GM21390 (cell line): ENCODE results near the gene CAMKMT.

Source experiments
- ATAC-seq: cut with Tn5 transposase; IDR thresholded peaks from one replicate; pipeline ENCODE4 v1.9.1; 2021; ENCODE audit not compliant: unreplicated experiment

The CAMKMT gene

DNA sequence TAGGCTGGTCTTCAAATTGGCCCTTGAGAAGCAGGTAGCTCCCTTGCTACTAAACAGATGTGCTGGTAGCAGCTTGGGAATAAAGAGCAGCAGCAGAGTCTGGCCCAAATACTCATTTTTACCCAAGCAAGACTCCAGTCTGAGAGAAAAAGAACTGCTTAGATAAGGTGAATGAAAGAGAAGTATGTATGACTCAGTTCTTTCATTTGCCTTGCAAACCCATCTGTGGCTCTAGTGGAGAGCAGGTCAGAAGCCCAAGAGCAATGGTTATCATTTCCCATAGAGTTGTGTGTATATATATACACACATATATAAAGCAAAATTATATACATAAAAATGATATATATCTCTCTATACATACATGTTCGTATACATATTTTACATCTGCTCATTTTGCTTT lies 80.3 kb downstream of the CAMKMT start:
- ATAC-seq, result no peak

DNA sequence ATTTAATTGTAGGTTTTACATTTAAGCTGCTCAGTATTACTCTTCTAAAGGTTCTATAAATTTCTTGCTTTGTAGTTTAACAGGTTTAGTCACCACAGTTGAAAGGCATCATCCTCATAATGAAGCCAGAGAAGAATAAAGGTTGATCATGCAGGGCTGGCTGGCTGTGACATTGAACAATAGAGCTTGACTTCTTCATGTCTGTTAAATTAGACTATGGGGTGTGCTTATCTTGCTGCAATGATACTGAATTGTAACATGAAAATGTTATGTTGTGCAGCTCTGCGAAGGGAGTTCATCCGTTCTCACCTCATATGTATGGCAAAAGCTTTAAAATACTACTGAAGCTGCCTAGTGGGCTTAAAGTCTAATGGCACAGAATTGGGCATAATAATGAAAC lies 81.8 kb downstream of the CAMKMT start:
- ATAC-seq, result no peak

DNA sequence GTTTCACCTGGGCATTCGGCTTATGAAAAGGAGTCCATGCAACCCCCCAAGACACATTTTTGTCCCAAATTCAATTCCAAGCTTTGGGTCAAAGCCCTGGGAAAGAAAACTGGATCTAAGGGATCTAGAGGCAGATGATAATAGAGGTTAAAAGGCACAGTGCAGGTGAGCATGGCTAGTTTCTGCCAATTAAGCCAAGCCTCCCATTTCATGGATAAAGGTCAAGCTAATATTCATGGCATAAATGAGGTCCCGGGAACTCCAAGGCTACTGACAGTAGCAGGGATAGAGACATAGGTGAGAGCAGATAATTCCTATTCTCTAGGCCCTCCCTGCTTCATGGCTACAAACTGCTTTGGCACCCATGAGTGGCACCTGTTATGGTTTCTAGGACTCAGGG lies 83.1 kb downstream of the CAMKMT start:
- no peak for ATAC-seq

DNA sequence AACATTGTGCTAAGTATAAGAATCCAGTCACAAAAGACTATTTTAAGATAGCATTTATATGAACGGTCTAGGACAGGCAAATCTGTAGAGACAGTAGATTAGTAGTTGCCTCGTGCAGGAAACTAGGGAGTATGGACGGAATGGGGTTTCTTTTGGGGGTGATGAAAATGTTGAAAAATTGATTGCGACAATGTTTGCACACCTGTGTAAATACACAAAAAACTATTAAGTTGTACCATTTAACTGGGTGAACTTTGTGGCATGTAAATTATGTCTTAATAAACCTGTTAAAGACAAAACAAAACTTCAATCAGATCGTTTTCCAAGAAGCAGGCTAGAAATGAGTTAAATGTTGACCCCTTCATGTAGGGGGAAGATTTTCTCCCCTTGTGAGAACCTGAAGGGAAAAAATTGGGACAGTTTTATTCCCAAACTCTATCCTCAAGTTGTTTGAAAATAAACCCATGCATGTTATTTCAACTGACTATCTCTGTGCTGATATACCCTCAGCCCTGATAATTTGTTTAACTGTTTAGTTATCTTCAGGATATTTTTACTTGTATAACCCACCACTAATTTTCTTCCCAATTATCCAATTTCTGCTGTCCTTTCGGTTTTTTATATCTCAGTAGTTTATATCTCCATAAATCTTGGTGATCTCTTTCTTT lies 87.2 kb downstream of the CAMKMT start:
- no peak for ATAC-seq

DNA sequence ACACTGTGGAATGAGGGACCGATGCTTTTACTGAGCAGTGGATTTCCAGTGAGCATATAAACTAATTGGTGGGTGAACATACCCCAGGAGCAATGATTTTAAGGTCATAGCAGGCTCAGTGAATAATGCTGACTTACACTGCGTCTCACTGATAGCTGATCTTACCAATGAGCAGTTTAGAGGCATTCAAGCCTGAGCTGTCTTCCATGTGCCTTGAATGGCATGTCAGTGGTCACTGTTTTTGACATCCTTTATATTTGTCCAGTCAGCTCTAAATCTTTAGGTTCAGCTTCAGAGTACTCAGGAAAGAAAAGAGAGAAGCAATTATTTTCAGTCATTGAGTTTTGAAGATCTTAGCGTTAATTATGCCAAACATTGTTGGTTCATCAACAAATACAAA lies 88.3 kb downstream of the CAMKMT start:
- ATAC-seq, result no peak

DNA sequence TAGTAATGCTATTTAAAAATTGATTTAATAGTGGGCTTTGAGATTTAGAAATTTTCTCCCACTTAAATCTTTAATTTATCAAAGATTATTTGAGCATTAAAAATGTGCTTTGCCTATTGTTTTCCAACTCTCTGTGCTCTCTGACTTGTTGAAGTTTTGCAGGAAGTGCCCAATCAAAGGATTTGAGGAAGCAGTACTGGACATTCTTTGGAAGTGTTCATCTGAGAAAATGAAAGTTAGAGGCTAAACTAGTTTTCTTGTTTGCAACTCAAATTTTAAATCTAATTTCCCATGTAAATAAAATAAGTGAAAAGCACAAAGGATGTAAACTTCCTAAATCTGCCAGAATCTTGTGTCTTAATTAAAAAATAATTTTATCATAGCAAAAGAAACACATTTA lies 89.1 kb downstream of the CAMKMT start:
- no peak for ATAC-seq

DNA sequence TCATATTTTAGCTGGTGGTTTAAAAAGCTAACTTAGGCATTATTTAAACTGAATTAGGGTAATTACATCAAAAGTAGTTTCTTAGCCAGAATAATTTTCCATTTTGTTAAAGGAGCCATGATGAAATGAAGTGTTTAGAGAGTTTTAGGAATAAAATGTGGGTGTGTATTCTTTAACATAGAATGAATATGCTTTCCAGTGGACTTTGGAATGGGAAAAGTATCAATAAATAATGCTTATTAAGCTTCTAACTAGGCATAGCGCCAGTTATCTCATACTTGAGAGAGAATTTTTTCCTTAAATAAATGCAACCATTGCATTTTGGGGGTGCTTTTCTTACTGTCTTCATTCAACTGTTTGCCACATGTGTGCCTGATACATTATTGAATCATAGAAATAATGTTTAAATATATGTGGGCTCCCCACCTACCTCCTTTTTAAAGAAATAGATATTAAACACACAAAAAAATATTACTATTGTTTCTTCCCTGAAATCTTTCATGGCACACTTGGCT lies 90.4 kb downstream of the CAMKMT start:
- ATAC-seq, result no peak

DNA sequence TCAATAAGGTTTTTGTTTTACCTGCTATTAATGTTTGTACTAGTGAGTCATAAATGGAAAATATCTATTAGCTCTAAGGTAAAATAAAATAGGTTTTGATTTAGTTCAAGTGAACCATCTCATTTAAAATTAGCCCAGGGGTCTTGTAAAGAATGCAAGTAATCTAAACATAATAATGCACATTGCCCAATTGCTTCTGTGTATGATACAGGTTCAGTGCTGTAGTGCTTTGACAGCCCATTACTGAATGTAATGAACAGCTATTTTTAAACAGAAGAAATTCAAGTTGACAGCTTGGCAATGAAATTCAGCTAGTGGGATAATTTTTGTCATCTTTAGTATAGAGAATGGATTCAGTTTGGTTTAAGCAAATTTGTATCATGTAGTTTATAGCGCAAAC lies 91.5 kb downstream of the CAMKMT start:
- no peak for ATAC-seq

DNA sequence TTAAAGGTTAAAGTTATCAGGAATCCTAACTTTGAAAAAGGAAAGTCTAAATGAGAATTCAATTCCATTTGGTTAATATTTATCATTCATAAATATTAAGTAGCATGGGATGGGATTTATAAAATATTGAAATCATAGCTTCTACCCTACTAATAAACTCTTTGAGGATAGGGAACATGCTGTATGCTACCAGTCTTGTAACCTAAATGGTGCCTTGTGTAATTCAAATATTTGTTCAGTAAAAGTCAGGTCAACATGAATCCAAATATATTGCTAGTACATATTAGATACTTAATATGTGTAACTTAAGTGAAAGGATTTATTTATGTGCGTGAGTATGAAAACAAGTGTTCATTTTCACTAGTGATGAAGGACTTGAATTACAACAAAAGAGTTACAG lies 94.1 kb downstream of the CAMKMT start:
- ATAC-seq, result no peak

DNA sequence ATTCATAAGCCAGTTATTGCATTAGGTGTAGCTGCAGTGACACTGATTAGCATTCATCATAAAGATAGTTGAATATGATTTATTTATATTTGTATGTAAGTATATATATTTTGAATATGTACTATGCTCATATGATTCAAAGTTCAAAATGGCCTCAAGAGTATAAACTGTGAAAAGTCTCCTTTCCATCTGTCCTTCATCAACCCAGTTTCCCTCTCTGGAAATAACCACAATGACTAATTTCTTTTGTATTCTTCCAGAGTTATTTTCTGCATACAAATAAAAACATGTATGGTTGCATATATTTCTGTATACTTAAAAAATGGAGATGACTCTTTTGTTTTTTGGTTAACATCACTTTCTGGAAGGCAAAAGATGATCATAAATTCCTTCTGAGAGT lies 95.2 kb downstream of the CAMKMT start:
- ATAC-seq, result no peak

DNA sequence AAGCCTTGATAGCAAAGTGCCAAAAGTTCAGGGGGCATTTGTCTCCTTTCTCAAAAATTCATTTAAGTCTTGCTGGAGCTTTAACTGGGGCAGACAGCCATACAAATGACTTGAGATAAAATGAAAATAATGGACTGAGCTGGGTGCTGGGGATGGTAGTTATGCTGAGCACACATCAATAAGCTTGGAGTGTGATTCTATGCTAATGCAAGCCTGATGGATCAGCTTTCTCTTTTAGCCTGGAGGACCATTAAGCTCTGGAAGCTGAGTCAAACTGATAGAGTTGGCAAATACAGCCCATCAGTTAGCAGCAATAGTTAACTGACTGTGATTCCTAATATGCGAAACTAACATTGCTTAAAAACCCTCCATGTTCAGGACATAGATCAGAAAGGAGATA lies 98.0 kb downstream of the CAMKMT start:
- no peak for ATAC-seq

DNA sequence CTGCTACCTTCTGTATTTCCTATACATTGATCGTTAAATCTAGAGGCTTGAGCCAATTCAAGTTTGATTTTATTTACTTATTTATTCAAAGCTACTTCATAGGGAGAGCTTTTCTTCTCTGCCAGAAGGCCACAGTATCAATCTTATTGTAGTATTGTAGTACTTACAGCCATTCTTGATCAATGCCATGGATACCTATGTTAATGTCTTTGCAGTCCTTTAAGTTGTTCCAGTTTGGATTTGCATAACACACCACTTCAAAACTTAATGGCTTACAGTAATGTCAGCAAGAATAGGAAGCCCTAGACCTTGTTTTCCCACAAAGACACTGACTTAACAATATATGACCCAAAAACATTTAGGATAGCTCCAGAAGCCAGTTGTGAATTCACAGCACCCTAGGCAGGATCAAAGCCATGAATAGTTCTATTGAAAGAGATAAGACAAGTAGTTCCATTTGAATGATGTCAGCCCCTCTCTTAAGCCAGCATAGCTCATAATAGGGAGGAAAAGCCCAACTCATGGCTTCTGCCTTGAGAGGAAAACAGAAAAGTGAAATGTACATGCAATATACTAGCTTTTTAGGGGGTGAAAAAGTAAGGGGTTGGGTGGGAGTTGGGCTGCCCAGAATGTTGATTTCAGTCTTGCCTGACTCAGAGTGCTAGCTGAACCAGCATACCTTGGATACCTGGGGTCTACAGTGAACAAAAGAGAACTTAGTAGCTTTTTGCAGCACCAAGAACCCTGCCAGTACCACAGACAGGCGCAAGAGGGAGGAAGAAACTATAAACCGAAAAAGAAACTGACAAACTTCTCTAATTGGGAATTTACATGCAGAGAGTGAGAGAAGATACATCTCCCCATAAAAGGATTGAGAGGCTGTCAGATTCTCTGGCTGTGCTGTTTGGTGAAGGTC lies 101.4 kb downstream of the CAMKMT start:
- ATAC-seq, result no peak

DNA sequence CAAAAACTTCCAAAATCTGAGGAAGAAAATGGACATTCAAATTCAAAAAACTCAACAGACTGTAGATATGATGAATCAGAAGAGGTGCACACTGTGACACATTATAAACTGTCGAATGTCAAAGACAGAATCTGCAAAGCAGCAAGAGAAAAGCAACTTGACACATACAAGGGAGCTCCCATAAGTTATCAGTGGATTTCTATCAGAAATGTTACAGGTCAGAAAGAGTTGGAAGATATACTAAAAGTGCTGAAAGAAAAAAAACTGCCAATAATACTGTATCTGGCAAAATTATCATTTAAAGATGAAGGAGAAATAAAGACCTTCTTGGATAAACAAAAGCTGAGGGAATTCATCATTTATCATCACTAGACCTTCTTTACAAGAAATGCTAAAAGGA lies 102.7 kb downstream of the CAMKMT start:
- no peak for ATAC-seq

DNA sequence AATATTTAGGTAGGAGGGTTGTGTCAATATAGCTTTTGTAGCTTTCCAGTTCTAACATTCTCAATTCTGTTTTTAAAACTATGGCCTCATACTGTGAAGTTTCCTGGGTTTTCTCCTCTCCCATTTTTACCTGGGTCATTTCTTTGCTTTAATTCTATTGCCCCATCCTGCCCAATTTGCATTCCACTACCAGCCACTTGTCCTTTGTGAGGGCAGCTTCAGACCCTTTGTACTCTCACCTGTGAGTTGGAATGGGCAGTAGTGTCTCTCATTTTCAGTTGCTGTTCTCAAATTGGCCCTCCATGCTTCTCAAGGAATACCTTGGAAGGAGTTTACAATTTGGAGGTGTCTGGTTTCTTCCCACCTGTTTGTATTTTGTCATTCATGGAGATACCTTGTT lies 108.4 kb downstream of the CAMKMT start:
- no peak for ATAC-seq

DNA sequence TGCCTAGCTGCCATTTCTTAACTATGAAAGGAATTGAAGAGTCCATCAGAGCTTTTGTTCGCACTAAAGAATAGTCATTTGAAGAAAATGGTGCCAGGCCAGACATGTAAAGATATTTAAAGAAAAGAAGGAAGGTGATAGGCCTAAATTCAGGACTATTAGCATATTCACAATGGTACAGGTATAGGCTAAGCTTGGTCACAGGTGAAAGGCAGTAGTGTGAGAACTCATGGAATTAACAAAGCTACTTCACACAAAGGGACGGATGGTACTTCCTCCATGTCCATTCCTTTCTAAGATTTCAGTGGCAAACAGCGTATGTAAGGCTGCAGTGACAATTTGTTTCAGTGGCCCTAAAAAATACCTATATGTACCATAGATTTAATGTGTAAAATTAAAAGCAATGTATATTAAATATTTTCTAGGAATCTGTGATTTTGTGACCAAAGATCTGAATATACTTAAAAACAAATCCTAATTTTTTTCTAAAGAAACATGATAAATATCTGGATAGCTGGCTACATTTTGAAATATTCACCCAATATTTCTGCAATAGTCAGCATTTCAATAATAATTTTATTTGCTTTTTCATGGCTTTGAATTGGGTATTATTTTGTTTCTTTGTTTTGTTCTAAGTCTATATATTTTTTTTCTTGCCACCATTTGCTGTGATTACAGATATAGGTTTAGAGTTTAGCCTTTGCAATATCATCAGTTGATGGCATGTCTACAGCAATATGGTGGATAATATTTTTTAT lies 116.1 kb downstream of the CAMKMT start:
- ATAC-seq, result no peak

DNA sequence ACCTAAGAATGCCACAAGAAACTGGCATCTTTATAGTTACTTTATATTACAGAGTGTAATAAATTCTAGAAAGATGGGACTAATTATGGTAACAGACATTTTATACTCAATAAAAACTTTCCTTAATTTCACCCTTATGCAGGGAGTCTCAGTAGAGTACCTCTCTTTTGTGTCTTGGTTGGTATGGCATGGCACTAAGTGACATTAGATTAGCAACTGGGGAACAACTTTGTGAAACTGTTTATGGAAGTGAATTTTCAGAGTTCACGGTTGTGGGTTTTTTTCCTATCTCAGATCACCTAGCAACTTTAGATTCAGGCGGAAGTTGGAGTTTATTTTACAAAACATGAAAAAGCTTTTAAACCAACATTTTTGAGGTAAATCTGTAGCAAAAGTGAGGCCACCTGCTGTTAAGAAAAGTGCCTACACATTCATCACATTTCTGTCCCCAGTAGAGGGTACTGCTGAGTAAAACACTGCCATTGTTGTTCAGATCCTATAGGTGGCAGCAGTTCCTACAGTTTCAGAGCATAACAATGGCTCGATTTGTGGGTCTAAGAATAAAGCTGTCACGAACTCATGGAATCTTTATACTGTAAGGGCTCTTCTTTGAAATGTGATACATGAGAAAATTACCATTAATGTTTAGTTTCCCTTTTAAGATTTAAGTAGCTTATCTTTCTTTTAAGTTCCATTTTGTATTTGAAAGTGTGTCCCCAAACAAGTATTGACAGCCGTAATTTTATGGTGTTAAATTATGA lies 117.6 kb downstream of the CAMKMT start:
- ATAC-seq, result peak; percentile 84

DNA sequence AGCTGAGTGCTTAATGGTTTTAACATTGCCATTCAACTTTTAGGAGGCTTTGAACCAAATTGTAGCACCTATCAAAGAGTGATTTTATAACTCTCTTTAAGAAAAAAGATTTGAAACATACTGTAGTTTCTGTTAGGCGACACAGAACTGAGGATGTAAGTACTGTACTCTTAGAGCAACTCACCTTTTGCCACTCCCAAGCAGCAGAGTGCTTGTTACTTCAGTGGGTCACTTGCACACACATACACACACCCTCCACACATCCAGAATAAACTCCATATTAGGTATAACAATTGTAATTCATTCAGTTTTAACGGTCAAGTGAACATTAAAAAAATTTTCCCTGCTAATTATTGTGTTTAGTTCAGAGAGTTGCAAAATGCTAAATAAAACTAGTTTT lies 118.3 kb downstream of the CAMKMT start:
- ATAC-seq, result no peak

DNA sequence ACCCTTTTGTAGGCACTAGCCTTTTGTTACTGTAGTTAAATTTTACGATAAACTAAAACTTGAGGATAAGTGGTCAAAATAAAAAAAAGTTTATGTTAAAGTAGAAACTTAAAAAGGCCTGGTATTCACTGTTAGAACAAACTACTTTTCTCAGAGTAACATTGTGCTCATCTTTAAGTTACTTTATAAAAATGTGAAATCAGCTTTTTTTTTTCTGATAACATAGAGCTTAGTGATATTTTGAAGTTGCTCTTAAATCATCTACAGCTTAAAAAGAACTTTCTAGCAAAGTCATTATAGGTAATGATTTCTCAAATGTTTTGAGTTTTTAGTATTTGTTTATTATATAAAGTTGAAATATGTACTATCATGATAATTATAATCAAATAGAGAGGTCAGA lies 125.3 kb downstream of the CAMKMT start:
- no peak for ATAC-seq

DNA sequence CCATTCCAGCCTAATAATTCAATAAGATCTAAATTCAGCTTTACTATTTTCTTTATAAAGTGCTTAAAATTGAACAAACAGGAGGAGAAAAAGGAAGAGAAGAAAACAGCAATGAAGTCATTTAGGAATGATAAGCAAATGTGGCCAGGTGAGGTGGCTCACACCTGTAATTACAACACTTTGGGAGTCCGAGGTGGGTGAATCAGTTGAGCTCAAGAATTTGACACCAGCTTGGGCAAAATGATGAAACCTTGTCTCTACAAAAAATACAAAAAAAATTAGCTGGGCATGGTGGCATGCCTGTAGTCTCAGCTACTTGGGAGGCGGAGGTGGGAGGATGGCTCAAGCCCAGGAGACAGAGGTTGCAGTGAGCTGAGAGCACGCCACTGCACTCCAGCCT lies 129.0 kb downstream of the CAMKMT start:
- ATAC-seq, result no peak

DNA sequence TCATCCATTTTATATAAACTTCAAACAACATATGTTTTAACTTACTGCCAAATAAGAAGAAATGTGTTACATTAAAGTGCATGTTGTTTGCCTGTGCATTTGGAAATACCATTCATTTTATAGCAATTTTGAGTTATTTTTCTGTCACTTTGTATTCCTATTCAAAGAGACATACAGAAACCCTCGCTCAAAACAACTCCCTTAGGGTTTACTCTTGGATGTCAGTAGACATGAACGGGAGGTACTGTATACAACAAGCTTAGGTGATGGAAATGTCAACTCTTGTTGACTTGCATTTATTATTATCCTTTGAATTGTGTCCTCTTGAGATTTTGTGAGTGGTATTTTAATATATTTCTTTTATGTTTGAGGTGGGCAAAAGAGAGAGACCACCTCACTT lies 132.3 kb downstream of the CAMKMT start:
- no peak for ATAC-seq

DNA sequence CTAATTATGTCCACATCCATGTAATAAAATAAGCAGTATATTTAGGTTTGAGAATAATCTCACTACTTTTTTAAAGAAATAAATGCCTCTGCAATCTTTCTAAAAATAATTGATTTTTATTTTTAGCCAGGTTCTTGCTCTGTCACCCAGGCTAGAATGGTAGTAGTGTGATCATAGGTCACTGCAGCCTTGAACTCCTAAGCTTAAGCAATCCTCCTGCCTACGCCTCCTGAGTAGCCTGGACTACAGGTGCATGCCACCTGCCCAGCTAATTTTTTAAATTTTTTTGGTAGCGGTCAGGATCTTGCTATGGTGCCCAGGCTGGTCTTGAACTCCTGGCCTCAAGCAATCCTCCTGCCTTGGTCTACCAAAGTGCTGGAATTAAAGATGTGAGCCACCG lies 133.3 kb downstream of the CAMKMT start:
- ATAC-seq, result no peak
